BE2C (cell line): ENCODE measurements around the gene FAM236C. TPM values are rescaled to one million over a fixed set of nuclear protein-coding genes. Genes with fewer than 3 reads are reported as not detected.
"Not testable (repeated sequence)": the region's sequence is repeated elsewhere in the genome, so short reads cannot be mapped to it uniquely, and the experiment has no call there.

ENCODE experiments used
- DNase-seq: peaks from one replicate; pipeline ENCODE4 v3.0.0-alpha.2; 2020
- H3K27me3 ChIP-seq: fragments of 250-450 bp; sonication (Bioruptor Pico); 2 replicates; pipeline ENCODE4 v1.5.1; 2020; ENCODE audit warnings: mild to moderate bottlenecking
- H3K36me3 ChIP-seq: fragments of 250-450 bp; sonication (Bioruptor Pico); 2 replicates; pipeline ENCODE4 v1.5.1; 2020; ENCODE audit warnings: mild to moderate bottlenecking
- H3K4me1 ChIP-seq: fragments of 250-450 bp; sonication (Bioruptor Pico); 2 replicates; pipeline ENCODE4 v1.5.1; 2020
- H3K4me3 ChIP-seq: 2 replicates; pipeline ENCODE4 v1.5.1; 2011; ENCODE audit warnings: low read depth, low read length
- H3K9me3 ChIP-seq: fragments of 250-450 bp; sonication (Bioruptor Pico); 2 replicates; pipeline ENCODE4 v1.5.1; 2020
- polyA plus RNA-seq: library from polyadenylated mRNA; unstranded; fragments of >200 nt; gene quantifications from one replicate; pipeline ENCODE4 v1.2.1, GENCODE V29; 2012; ENCODE audit warnings: low read depth, missing spikeins; ENCODE audit not compliant: insufficient read length, insufficient read depth

The FAM236C gene
- not detected for polyA plus RNA-seq

DNA sequence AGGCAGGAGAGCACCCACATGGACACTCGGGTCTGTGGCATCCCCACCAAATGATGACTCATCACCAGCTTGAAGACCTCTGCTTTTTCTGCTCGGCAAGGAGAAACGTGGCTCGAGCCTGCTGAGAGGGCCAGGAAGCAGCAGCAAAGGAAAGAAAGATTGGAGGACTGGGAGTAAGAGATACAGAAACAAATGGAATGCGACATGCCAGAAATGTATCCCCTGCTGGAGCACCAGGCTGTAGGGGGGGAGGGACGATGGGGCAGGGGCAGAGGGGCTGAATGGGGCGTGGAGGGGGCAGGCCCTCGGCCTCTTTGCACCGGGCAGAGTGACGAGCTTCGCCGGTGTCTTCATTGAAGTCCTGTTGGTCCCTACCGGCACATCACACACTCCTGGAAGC, at the start of gene FAM236C:
Gene FAM236C (plus strand): TSS at position 301 of the 400 bp plus-strand sequence. CDS start 100 bp downstream, outside the sequence.
- not testable (repeated sequence) for H3K9me3 ChIP-seq, H3K4me3 ChIP-seq, H3K36me3 ChIP-seq, H3K4me1 ChIP-seq, H3K27me3 ChIP-seq, DNase-seq

DNA sequence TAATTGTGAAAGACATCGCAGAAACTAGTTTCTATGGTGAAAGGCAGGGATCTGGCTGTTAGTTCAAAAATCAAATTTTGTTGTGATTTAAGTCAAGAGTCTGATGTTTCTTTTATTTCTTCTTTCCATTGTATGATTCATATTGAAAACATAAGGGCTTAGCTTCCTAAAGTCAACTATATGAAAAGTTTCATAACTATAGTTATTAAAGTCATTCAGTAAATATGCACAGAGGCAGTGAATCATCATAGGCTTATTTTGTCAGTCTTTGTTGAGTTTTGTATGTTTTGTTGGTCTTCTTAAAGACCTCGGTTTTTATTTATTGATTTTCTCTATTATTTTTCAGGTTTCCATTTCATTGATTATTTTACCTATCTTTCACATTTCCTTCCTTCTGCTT, 29.5 kb upstream of the FAM236C start:
- not testable (repeated sequence) for H3K4me3 ChIP-seq, H3K27me3 ChIP-seq, H3K4me1 ChIP-seq, DNase-seq, H3K36me3 ChIP-seq, H3K9me3 ChIP-seq

DNA sequence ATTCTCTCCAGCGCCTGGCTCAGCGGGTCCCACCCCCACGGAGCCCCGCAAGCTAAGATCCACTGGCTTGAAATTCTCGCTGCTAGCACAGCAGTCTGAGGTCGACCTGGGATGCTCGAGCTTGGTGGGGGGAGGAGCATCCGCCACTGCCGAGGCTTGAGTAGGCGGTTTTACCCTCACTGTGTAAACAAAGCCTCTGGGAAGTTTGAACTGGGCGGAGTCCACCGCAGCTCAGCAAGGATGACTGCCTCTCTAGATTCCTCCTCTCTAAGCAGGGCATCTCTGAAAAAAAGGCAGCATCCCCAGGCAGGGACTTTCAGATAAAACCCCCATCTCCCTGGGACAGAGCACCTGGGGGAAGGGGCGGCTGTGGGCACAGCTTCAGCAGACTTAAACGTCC, 22.7 kb upstream of the FAM236C start:
- H3K4me1 ChIP-seq, DNase-seq, H3K9me3 ChIP-seq, H3K36me3 ChIP-seq, H3K27me3 ChIP-seq, H3K4me3 ChIP-seq: not testable (repeated sequence)

- not testable (repeated sequence) for H3K4me1 ChIP-seq, DNase-seq
Observed at GRCh38 chrX:72916096-72916495, 3.7 kb downstream of the FAM236C start.

DNA sequence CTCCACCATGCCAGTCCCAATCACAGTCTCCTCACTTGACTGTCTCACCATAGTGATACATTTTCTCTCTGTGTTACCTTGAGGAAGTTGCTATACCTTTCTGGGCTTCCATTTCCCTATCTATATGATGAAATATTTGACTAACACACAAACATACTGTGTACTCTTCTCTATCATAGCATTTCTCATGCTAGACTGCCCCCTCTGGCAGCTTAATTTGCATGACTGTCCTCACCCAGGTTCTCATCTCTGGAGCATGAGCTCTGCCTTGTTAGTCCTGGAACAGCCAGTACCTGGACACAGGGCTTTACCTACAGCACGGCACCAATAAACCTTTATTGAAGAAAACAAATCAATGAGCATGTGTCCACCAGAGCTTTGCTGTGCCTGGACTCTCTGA, 19.9 kb downstream of the FAM236C start:
- H3K36me3 ChIP-seq, DNase-seq, H3K4me3 ChIP-seq, H3K27me3 ChIP-seq, H3K4me1 ChIP-seq, H3K9me3 ChIP-seq: not testable (repeated sequence)

More at GRCh38 chrX:72916096-72916495, 3.7 kb downstream of the FAM236C start:
- not testable (repeated sequence) for H3K4me3 ChIP-seq, H3K36me3 ChIP-seq, H3K27me3 ChIP-seq, H3K9me3 ChIP-seq

DNA sequence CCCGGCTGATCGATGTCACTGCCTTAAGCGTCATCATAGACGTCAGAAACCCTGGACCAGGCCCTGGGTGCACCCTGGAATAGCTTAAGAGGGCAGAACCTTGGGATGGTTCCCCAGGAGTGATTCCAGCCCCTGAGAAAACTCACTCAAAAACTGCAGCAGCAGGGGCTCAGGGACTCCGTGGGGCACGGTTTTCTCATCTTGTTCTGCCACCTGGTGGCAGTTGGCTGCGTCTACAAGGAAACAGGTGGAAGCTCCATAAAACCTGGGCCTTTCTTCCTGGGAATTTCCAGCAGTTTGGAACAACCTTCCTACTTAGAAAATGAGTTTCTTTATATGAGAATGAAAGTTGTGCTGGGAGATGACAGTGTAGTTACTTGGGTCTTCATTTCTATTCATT, 24.0 kb downstream of the FAM236C start:
- not testable (repeated sequence) for DNase-seq, H3K9me3 ChIP-seq, H3K4me3 ChIP-seq, H3K27me3 ChIP-seq, H3K4me1 ChIP-seq, H3K36me3 ChIP-seq

DNA sequence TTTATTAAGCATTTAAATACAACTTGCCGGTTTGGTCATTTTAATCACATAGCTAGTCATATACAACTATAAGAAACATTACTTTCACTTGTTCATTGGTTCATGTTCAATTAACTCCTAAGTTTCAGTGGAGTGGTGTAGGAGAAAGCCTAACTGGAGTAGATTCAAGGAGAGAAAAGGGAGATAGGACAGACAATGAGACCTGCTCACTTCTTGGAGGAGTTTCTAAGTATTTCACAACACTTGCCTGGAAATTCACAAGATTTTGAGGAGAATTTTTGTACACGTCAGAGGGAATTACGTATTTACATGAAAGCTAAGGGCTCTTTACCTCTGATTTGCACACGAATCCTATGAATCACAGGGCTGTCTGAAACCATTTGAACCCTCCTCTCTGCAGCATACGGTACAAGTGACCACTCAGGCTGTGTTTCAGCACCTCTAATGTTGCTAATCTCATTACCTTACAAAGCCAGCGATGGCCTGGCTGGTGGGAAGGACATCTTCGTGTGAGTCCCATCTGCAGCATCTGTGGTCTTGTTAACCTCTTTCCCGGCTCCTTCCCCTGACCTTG, 24.6 kb downstream of the FAM236C start:
- DNase-seq, H3K4me1 ChIP-seq, H3K36me3 ChIP-seq, H3K4me3 ChIP-seq, H3K9me3 ChIP-seq, H3K27me3 ChIP-seq: not testable (repeated sequence)

DNA sequence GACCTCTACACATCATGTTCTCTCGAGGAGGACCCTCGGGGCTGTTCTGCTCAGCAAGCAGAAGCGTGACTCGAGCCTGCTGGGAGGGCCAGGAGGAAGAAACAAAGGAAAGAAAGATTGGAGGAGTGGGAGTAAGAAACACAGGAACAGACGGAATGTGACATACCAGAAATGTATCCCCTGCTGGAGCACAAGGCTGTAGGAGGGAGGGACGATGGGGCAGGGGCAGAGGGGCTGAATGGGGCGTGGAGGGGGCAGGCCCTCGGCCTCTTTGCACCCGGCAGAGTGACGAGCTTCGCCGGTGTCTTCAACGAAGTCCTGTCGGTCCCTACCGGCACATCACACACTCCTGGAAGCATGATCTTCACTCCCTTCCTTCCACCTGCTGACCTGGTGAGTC, 25.5 kb downstream of the FAM236C start, which contains the start of gene FAM236A:
Gene FAM236A (plus strand): TSS at position 301 of the 400 bp plus-strand sequence. CDS start 57 bp downstream, at position 358.
- H3K36me3 ChIP-seq, H3K4me1 ChIP-seq, DNase-seq: not testable (repeated sequence)

GRCh38 chrX:72942272-72942671, 29.9 kb downstream of the FAM236C start:
- DNase-seq, H3K9me3 ChIP-seq, H3K36me3 ChIP-seq, H3K4me1 ChIP-seq, H3K4me3 ChIP-seq, H3K27me3 ChIP-seq: not testable (repeated sequence)

More for the DNA sequence above, 25.5 kb downstream of the FAM236C start, which contains the start of gene FAM236A:
- not testable (repeated sequence) for H3K4me3 ChIP-seq, H3K27me3 ChIP-seq, H3K9me3 ChIP-seq

DNA sequence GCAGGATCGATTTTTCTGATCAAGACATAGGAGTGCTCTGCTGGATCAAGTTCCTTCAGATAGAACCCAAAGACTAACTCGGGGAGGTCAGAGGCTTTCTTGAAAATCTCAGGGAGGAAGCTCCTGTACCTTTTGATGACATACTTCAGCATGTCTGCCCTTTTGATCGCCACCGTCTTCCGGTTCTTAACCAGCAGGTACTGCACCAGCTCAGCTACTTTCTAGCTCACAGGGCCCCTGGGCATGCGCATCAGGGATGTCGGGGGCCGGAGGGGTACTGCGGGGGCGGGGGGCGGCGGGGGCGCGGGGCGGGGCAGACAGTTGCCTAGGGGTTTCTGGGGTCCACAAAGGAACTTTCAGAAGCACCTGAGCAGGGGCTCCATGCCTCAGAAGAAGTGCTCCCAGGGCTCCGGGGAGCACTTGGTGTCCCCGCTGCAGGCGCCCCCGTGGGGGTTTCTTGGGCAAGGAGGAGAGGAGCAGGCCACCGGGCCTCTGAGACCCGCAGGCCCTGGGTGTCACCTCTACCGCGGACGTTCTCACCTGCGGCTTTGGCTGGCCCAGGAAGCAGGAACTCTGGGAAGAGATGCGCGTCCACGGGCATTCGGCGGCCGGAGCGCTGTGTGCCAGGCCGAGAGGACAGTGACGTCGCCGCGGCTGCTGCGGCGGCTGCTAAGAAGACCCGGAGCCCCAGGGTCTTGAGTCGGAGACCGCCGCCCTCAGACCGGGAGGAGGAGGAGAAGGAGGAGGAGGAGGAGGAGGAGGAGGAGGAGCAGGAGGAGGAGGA, 30.8 kb downstream of the FAM236C start:
- not testable (repeated sequence) for H3K27me3 ChIP-seq, H3K36me3 ChIP-seq, DNase-seq, H3K4me3 ChIP-seq, H3K4me1 ChIP-seq, H3K9me3 ChIP-seq

GRCh38 chrX:72943819-72944169, 31.4 kb downstream of the FAM236C start, which contains the start of gene DMRTC1:
Gene DMRTC1 (minus strand): TSS chrX:72943837. CDS start chrX:72875694, 68,143 bp downstream.
- not testable (repeated sequence) for H3K4me1 ChIP-seq, H3K9me3 ChIP-seq, DNase-seq, H3K36me3 ChIP-seq, H3K4me3 ChIP-seq, H3K27me3 ChIP-seq

DNA sequence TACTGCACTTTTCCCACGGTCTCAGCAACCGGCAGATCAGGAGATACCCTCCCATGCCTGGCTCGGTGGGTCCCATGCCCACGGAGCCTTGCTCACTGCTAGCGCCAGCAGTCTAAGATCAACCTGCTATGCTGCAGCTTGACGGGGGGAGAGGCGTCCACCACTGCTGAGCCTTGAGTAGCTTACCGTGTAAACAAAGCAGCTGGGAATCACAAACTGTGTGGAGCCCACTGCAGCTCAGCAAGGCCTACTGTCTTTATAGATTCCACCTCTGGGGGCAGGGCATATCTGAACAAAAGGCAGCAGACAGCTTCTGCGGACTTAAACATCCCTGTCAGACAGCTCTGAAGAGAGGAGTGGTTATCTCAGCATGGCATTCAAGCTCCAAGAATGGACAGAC, 47.6 kb downstream of the FAM236C start:
- DNase-seq, H3K9me3 ChIP-seq, H3K36me3 ChIP-seq: not testable (repeated sequence)

More for the DNA sequence above, 47.6 kb downstream of the FAM236C start:
- not testable (repeated sequence) for H3K4me3 ChIP-seq, H3K4me1 ChIP-seq, H3K27me3 ChIP-seq
